ENCODE data around the gene PHETA1.
"Not testable (repeated sequence)": the region's sequence is repeated elsewhere in the genome, so short reads cannot be mapped to it uniquely, and the experiment has no call there.

PHETA1 gene

DNA sequence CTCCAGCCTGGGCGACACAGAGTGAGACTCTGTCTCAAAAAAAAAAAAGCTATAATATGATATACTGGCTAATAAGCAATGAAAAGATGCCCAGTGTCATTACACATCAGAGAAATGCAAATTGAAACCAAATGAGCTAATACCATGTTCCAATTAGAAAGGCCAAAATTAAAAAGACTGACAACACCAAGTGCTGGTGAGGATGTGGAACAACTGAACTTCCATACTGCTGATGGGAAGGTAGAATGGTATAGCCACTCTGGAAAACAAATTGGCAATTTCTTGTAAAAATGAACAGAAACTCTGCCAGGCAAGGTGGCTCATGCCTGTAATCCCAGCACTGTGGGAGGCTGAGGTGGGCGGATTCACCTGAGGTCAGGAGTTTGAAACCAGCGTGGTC lies 8.5 kb upstream of the PHETA1 start:
- Histone ChIP-seq H3K36me3 (ENCODE audit: insufficient read depth, low read length) (no peaks in the 10 kb centered on the region), H3K4me1 (ENCODE audit: insufficient read depth, low read length) (no peaks in the 10 kb centered on the region)

DNA sequence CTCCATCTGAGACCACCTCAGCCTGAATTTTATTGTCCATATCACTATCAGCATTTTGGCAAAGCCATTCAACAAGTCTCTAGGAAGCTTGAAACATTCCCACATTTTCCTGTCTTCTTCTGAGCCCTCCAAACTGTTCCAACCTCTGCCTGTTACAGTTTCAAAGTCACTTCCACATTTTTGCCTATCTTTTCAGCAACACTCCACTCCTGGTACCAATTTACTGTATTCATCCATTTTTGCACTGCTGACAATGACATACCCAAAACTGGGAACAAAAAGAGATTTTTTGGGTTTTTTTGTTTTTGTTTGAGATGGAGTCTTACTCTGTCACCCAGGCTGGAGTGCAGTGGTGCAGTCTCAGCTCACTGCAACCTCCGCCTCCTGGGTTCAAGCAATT lies 4.3 kb upstream of the PHETA1 start:
- not testable (repeated sequence) for H3K4me1 ChIP-seq (ENCODE audit: insufficient read depth, low read length); H3K36me3 ChIP-seq (ENCODE audit: insufficient read depth, low read length)

More for the DNA sequence above, 8.5 kb upstream of the PHETA1 start:
- Histone ChIP-seq H3K9me3 (ENCODE audit: low read length) (peaks cover 2% of the 10 kb centered on the region), H3K4me3 (ENCODE audit: low read length) (no peak overlapping the region), H3K27me3 (ENCODE audit: insufficient read depth, low read length) (no peaks in the 10 kb centered on the region), H2AFZ (ENCODE audit: low read depth, low read length) (no peak overlapping the region)

DNA sequence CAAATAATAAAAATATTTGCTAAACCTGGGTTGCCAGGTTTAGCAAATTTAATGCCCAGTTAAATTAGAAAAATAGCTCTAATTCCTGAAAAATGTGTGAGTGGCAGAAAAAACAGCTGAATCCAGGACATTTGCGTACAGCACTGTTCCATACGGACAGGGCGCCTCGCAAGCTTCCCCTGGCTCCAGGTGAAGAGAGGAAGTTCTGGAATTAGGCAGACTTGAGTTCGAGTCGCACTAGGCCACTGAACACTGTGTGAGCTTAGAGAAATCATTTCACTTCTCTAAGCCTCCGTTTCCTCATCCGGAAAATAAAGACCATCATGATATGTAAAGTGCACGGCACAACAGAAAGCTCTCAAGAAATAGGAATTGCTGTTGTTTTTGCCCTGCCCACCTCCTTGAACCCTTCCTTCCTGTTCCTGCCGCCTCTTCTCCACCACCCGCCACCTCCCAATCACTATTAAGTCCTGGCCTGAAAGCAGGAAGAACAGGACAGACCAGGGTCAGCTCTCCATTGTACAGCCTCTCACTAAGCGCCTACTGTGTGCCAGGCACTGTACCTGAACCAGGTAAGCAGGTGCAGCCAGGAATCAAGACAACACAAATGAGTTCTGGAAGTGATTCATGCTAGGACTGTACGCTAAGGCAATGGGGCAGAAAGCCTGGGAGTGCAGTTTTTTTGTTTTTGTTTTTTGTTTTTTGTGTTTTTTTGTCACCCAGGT lies 763 bp upstream of the PHETA1 start:
- H3K36me3 ChIP-seq (ENCODE audit: insufficient read depth, low read length): peaks cover 11% of the 10 kb centered on the region
- peaks cover 16% of the 10 kb centered on the region for H3K4me1 ChIP-seq (ENCODE audit: insufficient read depth, low read length)
- H3K9me3 ChIP-seq (ENCODE audit: low read length): no peaks in the 10 kb centered on the region
- H3K4me3 ChIP-seq (ENCODE audit: low read length): peak overlapping the region; percentile 93
- peak overlapping the region; percentile 90 for H2AFZ ChIP-seq (ENCODE audit: low read depth, low read length)
- no peaks in the 10 kb centered on the region for H3K27me3 ChIP-seq (ENCODE audit: insufficient read depth, low read length)

More for the DNA sequence above, 4.3 kb upstream of the PHETA1 start:
- H3K27me3 ChIP-seq (ENCODE audit: insufficient read depth, low read length); H2AFZ ChIP-seq (ENCODE audit: low read depth, low read length); H3K9me3 ChIP-seq (ENCODE audit: low read length); H3K4me3 ChIP-seq (ENCODE audit: low read length): not testable (repeated sequence)

DNA sequence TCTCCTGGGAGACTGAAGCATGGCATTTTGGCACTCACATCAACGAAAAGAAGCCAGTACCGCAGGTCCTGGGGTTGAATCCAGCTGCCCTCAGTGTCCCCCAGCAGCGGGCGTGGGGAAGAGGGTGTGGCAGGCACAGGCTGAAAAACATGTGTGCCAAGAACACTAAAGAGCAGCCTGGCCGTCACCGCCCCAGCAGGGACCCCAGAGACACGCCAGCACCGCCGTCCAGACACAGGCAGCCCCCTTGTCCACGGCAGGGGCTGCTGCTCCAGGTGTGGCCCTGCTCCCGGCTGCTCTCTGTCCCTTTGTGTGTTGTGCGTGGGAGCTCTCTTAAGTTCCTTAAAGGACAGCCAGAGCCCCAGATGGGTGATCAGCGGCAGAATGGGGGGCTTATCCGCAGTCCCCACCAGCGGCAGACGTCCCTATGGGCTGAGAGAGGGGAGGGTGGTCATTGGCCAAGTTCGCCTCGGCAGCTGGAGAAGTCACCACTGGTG lies 556 bp downstream of the PHETA1 start:
- peaks cover 16% of the 10 kb centered on the region for H3K4me1 ChIP-seq (ENCODE audit: insufficient read depth, low read length)
- H3K36me3 ChIP-seq (ENCODE audit: insufficient read depth, low read length): peaks cover 19% of the 10 kb centered on the region
- peak overlapping the region; percentile 90 for H2AFZ ChIP-seq (ENCODE audit: low read depth, low read length)
- no peaks in the 10 kb centered on the region for H3K27me3 ChIP-seq (ENCODE audit: insufficient read depth, low read length)
- H3K4me3 ChIP-seq (ENCODE audit: low read length): peak overlapping the region; percentile 93
- no peaks in the 10 kb centered on the region for H3K9me3 ChIP-seq (ENCODE audit: low read length)

DNA sequence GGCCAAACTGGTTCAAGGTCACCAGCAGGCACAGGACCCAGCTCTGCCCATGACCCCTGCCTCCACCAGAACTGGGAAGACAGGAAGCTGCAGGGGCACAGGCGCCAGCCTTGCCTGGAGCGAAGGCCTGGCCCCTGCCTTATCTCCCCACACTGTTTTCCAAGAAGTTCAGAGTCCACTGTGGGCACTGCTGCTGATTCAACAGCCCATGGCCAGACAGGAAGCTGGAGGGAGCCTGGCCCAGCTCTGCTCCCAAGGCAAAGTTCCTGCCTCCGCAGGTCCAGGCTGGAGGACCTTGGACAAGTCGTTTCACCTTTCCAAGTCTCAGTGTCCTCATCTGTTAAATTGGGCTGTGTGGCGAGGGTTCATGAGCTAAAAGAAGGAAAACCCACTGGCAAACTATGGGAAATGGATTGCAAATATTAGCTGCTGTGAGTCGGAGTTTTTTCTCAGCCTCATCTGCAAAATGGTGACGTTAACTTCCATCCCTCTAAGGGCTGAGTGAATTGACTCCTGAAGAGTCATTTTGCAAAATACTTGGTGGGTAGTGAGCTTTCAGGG lies 1.2 kb downstream of the PHETA1 start:
- Histone ChIP-seq H3K4me1 (ENCODE audit: insufficient read depth, low read length) (peaks cover 16% of the 10 kb centered on the region), H3K27me3 (ENCODE audit: insufficient read depth, low read length) (no peaks in the 10 kb centered on the region), H3K4me3 (ENCODE audit: low read length) (peak overlapping the region; percentile 93), H3K9me3 (ENCODE audit: low read length) (no peaks in the 10 kb centered on the region), H3K36me3 (ENCODE audit: insufficient read depth, low read length) (peaks cover 24% of the 10 kb centered on the region), H2AFZ (ENCODE audit: low read depth, low read length) (no peak overlapping the region)

DNA sequence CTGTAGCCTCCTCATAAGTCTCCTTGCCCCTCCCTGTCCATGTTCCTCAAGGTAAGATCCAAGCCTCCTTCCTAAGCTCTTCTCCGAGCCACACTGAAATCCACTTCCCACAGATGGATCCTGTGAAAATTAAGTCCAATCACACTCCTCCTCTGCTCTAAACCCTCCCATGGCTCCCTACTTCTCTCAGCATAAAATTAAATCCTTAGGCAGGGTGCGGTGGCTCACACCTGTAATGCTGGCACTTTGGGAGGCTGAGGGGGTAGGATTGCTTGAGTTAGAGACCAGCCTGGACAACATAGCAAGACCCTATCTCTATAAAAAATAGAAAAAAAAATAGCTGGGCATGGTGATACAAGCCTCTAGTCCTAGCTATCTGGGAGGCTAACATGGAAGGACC lies 2.3 kb downstream of the PHETA1 start:
- Histone ChIP-seq H3K36me3 (ENCODE audit: insufficient read depth, low read length) (peaks cover 29% of the 10 kb centered on the region), H3K9me3 (ENCODE audit: low read length) (no peaks in the 10 kb centered on the region), H3K27me3 (ENCODE audit: insufficient read depth, low read length) (no peaks in the 10 kb centered on the region)

DNA sequence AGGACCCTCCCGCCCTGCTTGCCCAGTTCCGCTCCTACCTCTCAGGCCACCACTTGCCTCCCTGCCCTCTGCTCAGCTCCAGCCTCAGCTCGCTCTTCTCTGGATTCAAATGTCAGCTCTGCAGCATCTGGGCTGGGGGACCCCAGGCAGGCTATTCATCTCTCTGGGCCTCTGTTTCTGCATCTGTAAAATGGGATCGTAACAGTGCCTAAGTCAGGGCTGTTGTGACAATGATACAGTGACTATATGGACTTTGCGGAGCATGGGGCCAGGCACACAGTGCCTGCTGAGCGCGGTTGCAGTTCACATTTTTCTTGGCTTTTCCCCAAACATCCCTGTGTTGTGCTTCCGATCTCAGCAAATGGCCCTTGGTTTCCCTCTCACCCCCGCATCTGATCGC lies 2.8 kb downstream of the PHETA1 start:
- peaks cover 29% of the 10 kb centered on the region for H3K36me3 ChIP-seq (ENCODE audit: insufficient read depth, low read length)
- H3K4me3 ChIP-seq (ENCODE audit: low read length): no peak overlapping the region
- H3K4me1 ChIP-seq (ENCODE audit: insufficient read depth, low read length): peaks cover 16% of the 10 kb centered on the region
- H2AFZ ChIP-seq (ENCODE audit: low read depth, low read length): no peak overlapping the region
- H3K27me3 ChIP-seq (ENCODE audit: insufficient read depth, low read length): no peaks in the 10 kb centered on the region
- H3K9me3 ChIP-seq (ENCODE audit: low read length): no peaks in the 10 kb centered on the region

More for the DNA sequence above, 2.3 kb downstream of the PHETA1 start:
- H3K4me1 ChIP-seq (ENCODE audit: insufficient read depth, low read length): peaks cover 16% of the 10 kb centered on the region
- H3K4me3 ChIP-seq (ENCODE audit: low read length): no peak overlapping the region
- H2AFZ ChIP-seq (ENCODE audit: low read depth, low read length): no peak overlapping the region

DNA sequence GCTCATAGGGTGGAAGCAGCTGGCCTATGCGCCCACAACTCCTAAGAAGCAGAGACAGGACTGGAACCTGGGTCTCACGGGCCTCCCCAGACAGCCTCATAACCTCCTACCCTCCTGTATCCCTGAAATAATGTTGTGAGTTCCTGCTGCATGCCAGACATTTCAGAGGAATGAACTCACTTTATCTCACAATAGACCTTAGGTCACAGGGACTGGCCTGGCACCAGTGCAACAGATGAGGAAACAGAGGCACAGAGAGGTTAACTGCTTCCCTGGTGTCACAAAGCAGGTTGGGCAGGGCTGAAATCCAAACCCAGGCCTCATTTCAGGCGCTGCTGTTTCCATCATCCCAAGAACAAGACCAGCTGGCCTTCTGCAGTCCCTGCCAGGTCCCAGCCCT lies 5.3 kb downstream of the PHETA1 start:
- no peaks in the 10 kb centered on the region for H3K27me3 ChIP-seq (ENCODE audit: insufficient read depth, low read length)
- H3K36me3 ChIP-seq (ENCODE audit: insufficient read depth, low read length): peaks cover 29% of the 10 kb centered on the region
- H3K4me1 ChIP-seq (ENCODE audit: insufficient read depth, low read length): peaks cover 12% of the 10 kb centered on the region
- no peak overlapping the region for H3K4me3 ChIP-seq (ENCODE audit: low read length)
- H3K9me3 ChIP-seq (ENCODE audit: low read length): no peaks in the 10 kb centered on the region
- H2AFZ ChIP-seq (ENCODE audit: low read depth, low read length): no peak overlapping the region

DNA sequence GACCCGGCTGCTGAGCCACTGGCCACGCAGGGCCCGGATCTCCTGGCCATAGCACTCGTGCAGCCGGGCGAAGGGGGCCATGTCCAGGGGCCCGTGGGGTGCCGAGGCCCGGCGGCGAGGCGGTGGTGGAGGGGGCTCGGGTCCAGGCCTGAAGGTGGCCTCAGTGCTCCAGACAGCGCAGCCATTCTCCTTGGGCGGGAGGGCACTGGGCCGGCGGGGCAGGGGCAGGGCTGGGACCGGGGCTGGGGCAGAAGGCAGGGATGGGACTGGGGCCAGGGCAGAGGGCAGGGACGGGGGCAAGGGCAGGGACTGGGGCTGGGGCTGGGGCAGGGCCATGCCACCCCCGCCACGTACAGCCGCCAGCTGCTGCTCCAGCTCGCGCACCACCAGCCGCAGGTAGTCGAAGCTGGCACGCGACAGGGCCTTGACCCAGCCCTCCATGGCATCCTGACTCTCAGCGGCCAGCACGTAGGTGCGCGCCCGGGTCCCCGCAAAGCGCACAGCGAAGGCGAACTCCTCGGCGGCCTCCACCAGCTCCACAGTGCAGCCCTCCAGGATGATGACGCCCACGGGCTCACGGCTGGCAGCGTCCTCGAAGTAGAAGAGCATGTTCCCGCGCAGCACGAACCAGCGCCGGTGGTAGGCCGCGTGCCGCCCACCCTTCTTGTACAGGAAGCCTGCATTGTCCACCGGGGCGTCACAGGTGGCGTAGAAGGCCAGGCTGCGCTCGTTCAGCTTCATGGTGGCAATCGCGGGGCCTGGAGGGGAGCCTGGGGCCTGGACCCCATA lies 6.0 kb downstream of the PHETA1 start:
- H3K9me3 ChIP-seq (ENCODE audit: low read length): no peaks in the 10 kb centered on the region
- peaks cover 5% of the 10 kb centered on the region for H3K4me1 ChIP-seq (ENCODE audit: insufficient read depth, low read length)
- H3K27me3 ChIP-seq (ENCODE audit: insufficient read depth, low read length): no peaks in the 10 kb centered on the region
- H2AFZ ChIP-seq (ENCODE audit: low read depth, low read length): no peak overlapping the region
- H3K4me3 ChIP-seq (ENCODE audit: low read length): no peak overlapping the region
- H3K36me3 ChIP-seq (ENCODE audit: insufficient read depth, low read length): peaks cover 29% of the 10 kb centered on the region

DNA sequence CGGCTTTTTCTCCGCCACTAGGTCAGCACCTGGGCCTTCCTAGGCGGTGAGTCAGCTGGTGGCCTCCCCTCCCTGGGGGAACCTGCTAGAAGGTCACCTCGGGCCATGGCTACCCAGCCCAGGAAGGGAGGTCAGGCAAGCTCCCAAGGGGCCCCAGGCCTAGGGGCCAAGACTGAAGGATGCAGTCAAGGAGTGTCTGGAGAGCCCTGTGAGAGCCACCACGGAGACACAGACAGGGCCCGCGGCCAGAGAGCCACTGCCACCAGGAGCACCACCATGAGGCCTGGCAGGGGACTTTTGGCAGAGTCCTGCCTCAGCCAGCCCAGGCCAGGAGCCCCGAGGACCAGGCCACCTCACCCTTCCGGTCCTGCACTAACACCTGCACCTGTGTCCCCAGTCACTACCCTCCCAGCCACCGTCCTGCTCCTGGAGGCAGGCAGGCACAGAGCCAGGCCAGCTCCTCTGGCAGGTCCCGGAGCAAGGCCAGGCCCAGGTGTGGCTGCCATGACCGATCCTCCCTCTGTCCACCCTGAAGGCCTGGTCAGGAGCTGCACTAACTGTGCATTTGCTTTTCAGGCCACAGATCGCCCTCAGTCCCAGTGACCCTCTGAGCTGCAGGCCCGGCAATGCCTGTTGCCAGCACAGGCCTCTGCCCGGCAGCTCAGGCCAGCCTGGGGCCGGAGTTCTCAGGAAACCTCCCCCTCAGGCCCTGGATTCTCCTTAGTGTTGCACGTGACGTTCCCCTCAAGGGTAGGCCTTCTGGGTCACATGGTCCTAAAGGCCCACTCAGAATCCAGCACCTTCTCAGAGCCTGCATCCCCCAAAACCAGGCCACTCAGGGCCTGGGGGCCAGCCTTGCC lies 6.9 kb downstream of the PHETA1 start:
- no peaks in the 10 kb centered on the region for H3K9me3 ChIP-seq (ENCODE audit: low read length)
- H3K4me3 ChIP-seq (ENCODE audit: low read length): no peak overlapping the region
- no peaks in the 10 kb centered on the region for H3K27me3 ChIP-seq (ENCODE audit: insufficient read depth, low read length)
- H3K36me3 ChIP-seq (ENCODE audit: insufficient read depth, low read length): peaks cover 29% of the 10 kb centered on the region
- no peaks in the 10 kb centered on the region for H3K4me1 ChIP-seq (ENCODE audit: insufficient read depth, low read length)
- H2AFZ ChIP-seq (ENCODE audit: low read depth, low read length): no peak overlapping the region

DNA sequence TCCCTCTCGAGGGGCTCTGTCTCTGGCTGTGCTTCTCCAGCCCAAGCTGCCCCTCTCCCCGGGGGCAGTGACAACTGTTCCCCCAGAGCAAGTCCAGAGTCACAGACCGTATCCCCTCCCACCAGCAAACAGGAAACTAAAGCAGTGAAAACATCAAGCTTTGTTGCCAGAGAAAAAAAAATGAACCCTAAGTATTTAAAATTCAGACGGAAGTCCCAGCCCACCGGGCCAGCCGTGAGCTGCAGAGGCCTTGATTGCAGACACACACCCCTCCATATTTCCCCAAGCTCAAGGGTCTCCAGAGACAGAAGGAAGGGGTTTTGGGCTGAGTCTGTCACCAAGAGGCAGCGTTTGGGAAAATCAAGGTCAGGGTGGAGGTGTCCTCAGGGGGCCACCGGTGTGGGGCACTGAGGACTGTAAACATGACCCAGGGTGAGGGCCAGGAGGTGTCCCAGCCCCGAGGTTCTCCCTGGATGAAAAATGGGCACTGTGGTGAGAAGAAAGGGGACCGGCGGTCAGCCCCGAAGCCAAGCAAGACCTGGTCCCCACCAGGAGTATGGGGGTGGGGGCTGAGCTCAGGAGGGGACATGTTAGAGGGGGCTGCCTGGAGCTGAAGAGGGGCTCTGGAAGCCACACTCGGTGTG lies 7.7 kb downstream of the PHETA1 start:
- peaks cover 29% of the 10 kb centered on the region for H3K36me3 ChIP-seq (ENCODE audit: insufficient read depth, low read length)
- no peak overlapping the region for H3K4me3 ChIP-seq (ENCODE audit: low read length)
- H3K27me3 ChIP-seq (ENCODE audit: insufficient read depth, low read length): no peaks in the 10 kb centered on the region
- no peaks in the 10 kb centered on the region for H3K4me1 ChIP-seq (ENCODE audit: insufficient read depth, low read length)
- no peak overlapping the region for H2AFZ ChIP-seq (ENCODE audit: low read depth, low read length)
- H3K9me3 ChIP-seq (ENCODE audit: low read length): no peaks in the 10 kb centered on the region

DNA sequence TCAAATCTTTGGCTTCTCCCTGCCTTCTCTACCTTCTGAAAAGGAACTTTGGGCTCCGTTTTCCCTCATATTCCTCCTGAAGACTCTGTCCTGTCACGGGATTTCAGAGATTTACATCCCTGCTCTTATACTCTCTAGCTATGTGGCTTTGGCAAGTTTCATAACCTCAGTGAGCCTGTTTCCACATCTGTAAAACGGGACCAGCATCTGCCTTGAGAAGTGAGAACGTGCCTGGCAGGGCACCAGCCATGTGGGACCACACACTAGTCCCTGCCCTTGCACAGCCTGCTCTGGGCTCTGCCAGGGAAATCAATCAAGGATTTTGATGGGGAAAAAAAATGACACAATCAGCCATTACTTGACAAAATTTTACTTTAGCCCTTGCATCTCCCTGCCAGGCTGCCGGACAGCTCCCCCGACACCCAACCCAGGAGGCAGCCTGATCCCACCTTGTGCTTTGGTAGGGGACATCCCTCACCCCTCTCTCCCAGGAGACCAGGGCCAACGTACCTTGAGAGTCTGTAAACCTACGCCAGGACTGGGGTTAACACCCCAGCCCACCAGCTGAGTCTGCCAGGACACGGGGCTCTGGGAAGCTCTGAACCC lies 8.5 kb downstream of the PHETA1 start:
- Histone ChIP-seq H3K4me3 (ENCODE audit: low read length) (no peak overlapping the region), H3K4me1 (ENCODE audit: insufficient read depth, low read length) (no peaks in the 10 kb centered on the region), H3K36me3 (ENCODE audit: insufficient read depth, low read length) (peaks cover 24% of the 10 kb centered on the region), H2AFZ (ENCODE audit: low read depth, low read length) (no peak overlapping the region), H3K9me3 (ENCODE audit: low read length) (no peaks in the 10 kb centered on the region), H3K27me3 (ENCODE audit: insufficient read depth, low read length) (no peaks in the 10 kb centered on the region)
